A673 (cell line): Measurements from ENCODE around the gene TNC. TPM values are rescaled to one million over a fixed set of nuclear protein-coding genes. Genes with fewer than 3 reads are reported as not detected.
A peak's percentile ranks its signal among the peaks of the same experiment; 100 is the strongest.

Experiments used
- BruUV-seq: library from RNA; stranded (reverse); fragments of 400-500 nt; replicated peaks from 2 replicates; lab custom pipeline; 2021; lab: Mats Ljungman, UMichigan
- CTCF ChIA-PET: fragments of 300-600 bp; sonication (Branson Sonifier 250); formaldehyde crosslinking; loops from one replicate; lab custom pipeline; 2022; ENCODE audit warnings: antibody characterized with exemption; lab: Charles Lee
- POLR2A ChIA-PET: fragments of 300-600 bp; sonication (Branson Sonifier 250); formaldehyde crosslinking; loops from one replicate; lab custom pipeline; 2022; ENCODE audit warnings: antibody characterized with exemption; ENCODE audit not compliant: low non-redundant PET; lab: Charles Lee
- DNase-seq: peaks from one replicate; pipeline ENCODE4 v3.0.0-alpha.2; 2015; ENCODE audit warnings: low spot score
- H3K27ac ChIP-seq: fragments of 200-600 bp; sonication (generic); 2 replicates; pipeline ENCODE4 v1.5.1; 2016; ENCODE audit warnings: mixed run types, low read depth, mild to moderate bottlenecking, mixed read lengths, antibody characterized with exemption, low read length; ENCODE audit not compliant: poor library complexity, severe bottlenecking
- H3K27me3 ChIP-seq: fragments of 200-600 bp; sonication (generic); replicated peaks from 2 replicates; pipeline ENCODE4 v1.6.1; 2017; ENCODE audit warnings: mixed run types, low read depth, mild to moderate bottlenecking, mixed read lengths, antibody characterized with exemption, low read length; ENCODE audit not compliant: insufficient read depth, poor library complexity
- H3K36me3 ChIP-seq: fragments of 200-600 bp; sonication (generic); 2 replicates; pipeline ENCODE4 v1.6.1; 2016; ENCODE audit warnings: mixed run types, mild to moderate bottlenecking, mixed read lengths, antibody characterized with exemption, low read length; ENCODE audit not compliant: insufficient read depth, poor library complexity, severe bottlenecking
- H3K4me1 ChIP-seq: fragments of 200-600 bp; sonication (generic); 2 replicates; pipeline ENCODE4 v1.6.1; 2017; ENCODE audit warnings: mixed run types, mild to moderate bottlenecking, mixed read lengths, antibody characterized with exemption, low read length; ENCODE audit not compliant: insufficient read depth, poor library complexity, severe bottlenecking
- H3K4me3 ChIP-seq: fragments of 200-600 bp; sonication (generic); 2 replicates; pipeline ENCODE4 v1.5.1; 2016; ENCODE audit warnings: low read depth, mixed run types, mild to moderate bottlenecking, mixed read lengths, low read length; ENCODE audit not compliant: poor library complexity, severe bottlenecking
- H3K9me3 ChIP-seq: fragments of 200-600 bp; sonication (generic); 2 replicates; pipeline ENCODE4 v1.6.1; 2016; ENCODE audit warnings: mixed run types, low read depth, mild to moderate bottlenecking, mixed read lengths, antibody characterized with exemption, low read length; ENCODE audit not compliant: poor library complexity, severe bottlenecking
- CTCF ChIP-seq: fragments of 300-800, 200-600 bp; sonication (generic); conservative IDR thresholded peaks from 2 replicates; pipeline ENCODE4 v1.5.1; 2017; ENCODE audit warnings: low read depth, mild to moderate bottlenecking, antibody characterized with exemption, low read length, moderate library complexity, mixed read lengths
- EZH2 ChIP-seq: fragments of 200-600 bp; sonication (generic); IDR thresholded peaks from 2 replicates; pipeline ENCODE4 v1.6.1; 2017; ENCODE audit warnings: borderline replicate concordance, low read depth, mild to moderate bottlenecking, mixed read lengths, antibody characterized with exemption, low read length; ENCODE audit not compliant: poor library complexity, severe bottlenecking
- intact Hi-C: fragments of 100-400 bp; cut with micrococcal nuclease; formaldehyde crosslinking; loops from one replicate; pipeline ENCODE4 v1.10.0; 2022; ENCODE audit not compliant: unreplicated experiment
- total RNA-seq: library from RNA; stranded (reverse); gene quantifications from 2 replicates; pipeline ENCODE4 v1.2.3, GENCODE V29; 2021

TNC gene
- total RNA-seq, 1 experiment from 2014 or later: 202 TPM

DNA sequence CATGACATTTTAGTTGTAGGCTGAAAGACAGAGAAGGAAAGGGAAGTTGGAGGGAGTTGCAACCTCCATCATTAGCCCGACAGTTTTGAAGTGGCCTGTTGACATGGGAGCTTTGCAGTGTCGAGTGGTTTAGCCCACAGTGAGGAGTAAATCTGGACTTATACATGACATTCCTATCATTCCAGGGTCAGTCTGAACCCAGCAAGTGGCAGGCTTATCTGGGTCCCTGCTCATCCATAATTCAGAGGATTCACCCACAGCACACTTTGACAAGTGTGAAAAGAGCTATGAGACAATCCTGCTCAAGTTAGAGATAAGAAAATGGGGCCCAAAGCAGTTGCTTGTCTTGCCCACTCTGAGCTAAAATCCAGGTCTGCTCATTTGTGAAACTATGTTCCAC, 8.4 kb upstream of the TNC start:
- intact Hi-C loops: no loop called here
- no peaks in the 10 kb centered on the region for H3K36me3 ChIP-seq
- peaks cover 14% of the 10 kb centered on the region for H3K4me1 ChIP-seq
- no peak overlapping the region for H3K4me3 ChIP-seq
- no peaks in the 10 kb centered on the region for H3K27me3 ChIP-seq
- no peak for TF ChIP-seq CTCF
- no peak for TF ChIP-seq EZH2
- peak overlapping the region; percentile 20 for H3K27ac ChIP-seq
- peaks cover 9% of the 10 kb centered on the region for H3K9me3 ChIP-seq
- DNase-seq: no peak
- ChIA-PET CTCF (no interaction called here), POLR2A (no interaction called here)
- no TSS peak for BruUV-seq

DNA sequence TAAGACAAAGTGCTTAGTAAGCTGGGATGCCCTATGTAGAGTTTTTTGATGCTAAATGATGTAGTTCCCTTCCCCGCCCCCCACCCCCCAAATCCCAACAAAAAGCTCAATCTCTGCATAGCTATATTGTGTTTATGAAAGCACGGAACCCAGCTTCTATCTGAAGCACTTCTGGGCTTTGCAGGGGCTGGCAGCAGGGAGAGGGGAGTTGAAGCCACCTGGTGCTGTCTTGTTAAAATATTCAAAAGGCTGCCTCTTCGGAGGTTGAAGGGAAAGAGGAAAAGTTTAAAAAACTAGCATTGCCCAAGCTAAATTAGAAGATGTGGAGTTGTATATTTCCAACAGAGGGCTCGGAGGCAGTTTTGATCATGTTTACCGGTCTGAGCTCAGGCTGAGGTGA, 5.0 kb upstream of the TNC start:
- intact Hi-C loops: no loop called here
- H3K27me3 ChIP-seq: no peaks in the 10 kb centered on the region
- peaks cover 17% of the 10 kb centered on the region for H3K4me1 ChIP-seq
- BruUV-seq: no TSS peak
- DNase-seq: no peak
- H3K4me3 ChIP-seq: no peak overlapping the region
- no peaks in the 10 kb centered on the region for H3K36me3 ChIP-seq
- H3K9me3 ChIP-seq: peaks cover 9% of the 10 kb centered on the region
- CTCF ChIA-PET: no interaction called here
- no peak for TF ChIP-seq CTCF
- no peak for TF ChIP-seq EZH2
- no peak overlapping the region for H3K27ac ChIP-seq
- POLR2A ChIA-PET: no interaction called here

GRCh38 chr9:115121181-115121580, 3.2 kb upstream of the TNC start:
- intact Hi-C loops: no loop called here

More at GRCh38 chr9:115121181-115121580, 3.2 kb upstream of the TNC start:
- Histone ChIP-seq H3K36me3 (no peaks in the 10 kb centered on the region), H3K4me3 (no peak overlapping the region), H3K27me3 (no peaks in the 10 kb centered on the region), H3K4me1 (peaks cover 13% of the 10 kb centered on the region), H3K9me3 (peaks cover 9% of the 10 kb centered on the region), H3K27ac (no peak overlapping the region)
- POLR2A ChIA-PET: no interaction called here
- no peak for DNase-seq
- BruUV-seq: no TSS peak
- no peak for TF ChIP-seq CTCF
- no peak for TF ChIP-seq EZH2
- CTCF ChIA-PET: no interaction called here
